ENCODE measurements around the gene HTT.

The HTT gene

GRCh38 chr4:3200423-3201090, 126.1 kb downstream of the HTT start:
- no peak for DNase-seq (ENCODE audit: low spot score)

- no peak for DNase-seq (ENCODE audit: low spot score)
Measured at GRCh38 chr4:3201718-3202702, 127.5 kb downstream of the HTT start.

DNA sequence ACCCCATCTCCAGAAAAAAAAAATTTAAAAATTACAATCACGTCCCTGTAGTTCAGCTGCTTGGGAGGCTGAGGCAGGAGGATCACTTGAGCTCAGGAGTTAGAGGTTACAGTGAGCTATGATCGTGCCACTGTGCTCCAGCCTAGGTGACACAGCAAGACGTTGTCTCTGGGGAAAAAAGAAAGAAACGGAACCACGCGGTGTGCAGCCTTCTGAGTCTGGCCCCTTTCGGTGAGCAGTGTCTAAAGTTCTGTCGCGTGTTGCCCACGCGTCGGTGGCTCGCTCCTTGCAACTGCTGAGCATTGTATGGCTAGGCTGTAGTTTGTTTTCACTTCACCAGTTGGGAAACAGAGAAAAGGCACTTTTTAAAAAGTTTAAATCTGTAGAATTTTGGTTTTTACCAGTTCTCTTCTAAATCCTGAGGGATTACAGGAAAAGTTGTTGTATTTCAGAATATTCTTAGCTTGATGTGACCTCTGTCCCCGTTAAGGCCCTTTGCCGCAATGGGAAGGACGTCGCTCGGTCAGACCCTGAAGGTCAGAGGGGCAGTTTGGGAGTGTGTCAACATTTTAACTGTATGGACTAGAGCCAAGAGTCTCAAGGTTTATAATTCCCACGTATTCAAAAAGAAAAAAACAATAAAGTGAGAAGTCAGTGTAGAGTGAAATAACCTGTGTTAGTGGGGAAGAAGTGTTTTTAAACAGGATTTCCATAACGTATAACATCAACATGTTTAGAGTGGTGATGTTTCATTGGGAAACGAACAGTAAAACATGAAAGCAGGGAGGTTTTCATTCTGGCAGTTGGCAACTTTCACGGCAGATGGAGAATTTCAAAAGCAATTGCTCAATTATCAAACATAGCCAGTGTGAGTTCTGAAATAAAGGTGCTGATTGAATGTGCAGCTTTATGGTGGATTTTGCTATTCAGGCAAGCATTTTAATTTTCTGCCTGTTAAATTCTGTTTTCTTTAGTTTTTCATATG, 128.6 kb downstream of the HTT start:
- no peak for DNase-seq (ENCODE audit: low spot score)

- DNase-seq (ENCODE audit: low spot score), result no peak
Measured at GRCh38 chr4:3203971-3204431, 129.5 kb downstream of the HTT start.

GRCh38 chr4:3205995-3206394, 131.5 kb downstream of the HTT start:
- DNase-seq (ENCODE audit: low spot score), result no peak

DNA sequence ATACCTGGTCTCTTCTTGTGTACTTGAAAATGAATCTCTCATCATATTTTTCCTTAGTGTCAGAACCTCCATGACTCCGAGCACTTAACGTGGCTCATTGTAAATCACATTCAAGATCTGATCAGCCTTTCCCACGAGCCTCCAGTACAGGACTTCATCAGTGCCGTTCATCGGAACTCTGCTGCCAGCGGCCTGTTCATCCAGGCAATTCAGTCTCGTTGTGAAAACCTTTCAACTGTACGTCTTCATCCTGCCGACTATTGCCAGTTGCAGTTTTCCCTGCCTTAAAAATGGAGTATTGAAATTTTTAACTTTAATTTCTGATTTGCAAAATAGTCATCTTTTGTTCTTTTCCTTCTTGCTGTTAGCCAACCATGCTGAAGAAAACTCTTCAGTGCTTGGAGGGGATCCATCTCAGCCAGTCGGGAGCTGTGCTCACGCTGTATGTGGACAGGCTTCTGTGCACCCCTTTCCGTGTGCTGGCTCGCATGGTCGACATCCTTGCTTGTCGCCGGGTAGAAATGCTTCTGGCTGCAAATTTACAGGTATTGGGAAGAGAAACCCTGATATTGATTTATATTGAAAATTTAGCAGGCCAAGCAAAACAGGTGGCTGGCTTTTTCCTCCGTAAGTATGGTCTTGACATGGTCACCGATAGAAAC, 132.1 kb downstream of the HTT start:
- DNase-seq (ENCODE audit: low spot score), result no peak

DNA sequence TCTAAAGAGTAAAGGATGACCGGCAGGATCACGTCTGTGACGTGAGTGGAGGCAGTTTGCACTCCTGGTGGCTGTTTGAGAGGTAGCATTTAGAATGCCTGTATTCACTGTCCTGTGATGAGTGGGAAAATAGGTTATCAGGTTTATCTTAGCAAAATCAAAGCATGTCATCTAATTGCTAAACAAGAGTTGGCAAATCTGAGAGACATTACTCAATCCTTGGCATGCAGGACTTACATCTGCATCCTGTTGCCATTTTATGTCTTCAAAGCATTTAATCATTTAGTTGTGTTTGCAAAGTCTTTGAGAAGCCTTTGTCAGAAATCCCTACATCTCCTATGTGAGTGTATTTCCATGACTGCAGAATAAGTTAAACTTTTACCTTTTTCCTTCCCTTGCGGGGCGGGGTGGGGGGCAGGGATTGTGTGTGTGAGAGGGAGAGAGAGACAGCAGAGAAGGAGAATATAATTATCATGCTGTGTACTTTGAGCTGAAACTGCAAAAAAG, 133.1 kb downstream of the HTT start:
- no peak for DNase-seq (ENCODE audit: low spot score)

- DNase-seq (ENCODE audit: low spot score), result no peak
Measured at GRCh38 chr4:3208826-3209225, 134.3 kb downstream of the HTT start.

DNA sequence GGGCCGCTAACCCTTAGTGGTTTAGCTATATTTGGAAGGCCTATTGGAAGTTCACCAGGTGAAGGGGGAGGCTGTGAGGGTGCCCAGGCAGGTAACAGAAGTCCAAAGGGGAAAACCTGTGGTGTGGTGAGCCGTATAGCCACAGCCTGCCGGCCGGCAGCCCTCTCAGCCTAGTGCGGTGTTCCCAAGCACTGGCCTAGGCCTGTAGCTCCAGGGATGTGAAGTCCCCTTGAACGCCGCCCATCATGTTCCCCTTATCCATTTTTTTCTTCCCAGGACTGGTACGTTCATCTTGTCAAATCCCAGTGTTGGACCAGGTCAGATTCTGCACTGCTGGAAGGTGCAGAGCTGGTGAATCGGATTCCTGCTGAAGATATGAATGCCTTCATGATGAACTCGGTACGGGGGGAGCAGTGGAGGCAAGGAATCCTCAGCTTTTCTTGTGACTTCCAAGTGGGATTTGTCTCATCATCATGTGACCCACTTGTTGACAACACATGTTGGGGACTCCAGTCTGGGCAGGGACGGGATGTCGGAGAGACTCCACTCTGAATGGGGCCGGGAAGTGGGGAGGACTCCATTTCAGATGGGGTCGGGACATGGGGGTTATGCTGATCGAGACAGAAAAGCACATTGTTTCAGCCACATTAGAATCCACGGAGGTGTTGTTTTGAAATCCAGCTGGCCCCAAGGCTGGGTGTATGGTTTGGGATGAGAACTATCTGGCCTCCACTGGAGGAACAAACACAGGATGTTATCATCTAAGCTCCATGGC, 135.3 kb downstream of the HTT start:
- no peak for DNase-seq (ENCODE audit: low spot score)

DNA sequence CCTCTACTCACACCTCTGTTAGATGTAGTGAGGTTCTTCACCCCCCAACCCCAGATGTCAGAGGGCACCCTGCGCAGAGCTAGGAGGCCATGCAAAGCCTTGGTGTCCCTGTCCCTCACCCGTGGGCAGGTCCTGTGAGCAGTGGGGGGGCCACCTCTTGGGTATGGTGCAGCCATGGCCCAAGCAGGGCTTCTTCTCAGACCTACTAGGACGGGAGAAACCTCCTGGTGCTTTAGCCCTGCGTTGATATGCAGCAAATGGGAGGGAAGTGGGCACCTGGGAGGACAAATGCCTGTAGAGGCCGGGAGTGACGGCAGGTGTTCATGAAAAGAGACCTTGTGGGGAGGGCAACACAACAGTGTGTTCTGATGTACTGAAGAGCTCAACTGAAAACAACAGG, 136.0 kb downstream of the HTT start:
- no peak for DNase-seq (ENCODE audit: low spot score)

GRCh38 chr4:3211866-3212265, 137.4 kb downstream of the HTT start:
- no peak for DNase-seq (ENCODE audit: low spot score)

DNA sequence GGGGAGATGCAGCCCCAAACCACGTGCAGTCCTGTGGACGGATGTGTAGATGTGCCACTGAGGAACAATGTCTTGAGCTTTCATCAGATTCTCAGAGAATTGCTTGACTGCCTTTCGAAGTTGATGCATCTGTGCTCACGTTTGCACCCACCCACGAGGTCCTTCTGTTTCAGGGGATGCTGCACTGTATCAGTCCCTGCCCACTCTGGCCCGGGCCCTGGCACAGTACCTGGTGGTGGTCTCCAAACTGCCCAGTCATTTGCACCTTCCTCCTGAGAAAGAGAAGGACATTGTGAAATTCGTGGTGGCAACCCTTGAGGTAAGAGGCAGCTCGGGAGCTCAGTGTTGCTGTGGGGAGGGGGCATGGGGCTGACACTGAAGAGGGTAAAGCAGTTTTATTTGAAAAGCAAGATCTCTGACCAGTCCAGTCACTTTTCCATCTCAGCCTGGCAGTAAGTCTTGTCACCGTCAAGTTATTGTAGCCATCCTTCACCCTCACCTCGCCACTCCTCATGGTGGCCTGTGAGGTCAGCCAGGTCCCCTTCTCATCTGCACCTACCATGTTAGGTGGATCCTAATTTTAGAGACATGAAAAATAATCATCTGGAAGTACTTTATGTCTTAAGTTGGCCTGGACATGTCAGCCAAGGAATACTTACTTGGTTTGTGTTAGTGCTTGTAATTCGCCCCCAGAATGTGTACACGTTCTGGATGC, 138.1 kb downstream of the HTT start:
- no peak for DNase-seq (ENCODE audit: low spot score)

DNA sequence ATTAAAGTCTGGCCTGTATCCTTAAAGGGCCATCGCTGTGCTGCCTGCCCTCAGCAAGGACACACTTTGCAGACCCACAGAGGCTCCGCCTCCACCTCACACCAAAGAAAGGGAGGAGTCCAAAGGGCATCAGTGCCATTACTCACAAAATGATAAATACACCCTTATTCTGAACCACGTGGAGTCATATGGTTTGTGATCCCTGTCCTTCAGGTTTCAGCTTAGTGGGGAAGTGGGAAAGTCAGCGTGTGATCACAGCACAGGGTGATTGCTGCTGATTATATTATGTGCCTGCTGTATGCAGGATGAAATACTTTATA, 138.6 kb downstream of the HTT start:
- no peak for DNase-seq (ENCODE audit: low spot score)

DNA sequence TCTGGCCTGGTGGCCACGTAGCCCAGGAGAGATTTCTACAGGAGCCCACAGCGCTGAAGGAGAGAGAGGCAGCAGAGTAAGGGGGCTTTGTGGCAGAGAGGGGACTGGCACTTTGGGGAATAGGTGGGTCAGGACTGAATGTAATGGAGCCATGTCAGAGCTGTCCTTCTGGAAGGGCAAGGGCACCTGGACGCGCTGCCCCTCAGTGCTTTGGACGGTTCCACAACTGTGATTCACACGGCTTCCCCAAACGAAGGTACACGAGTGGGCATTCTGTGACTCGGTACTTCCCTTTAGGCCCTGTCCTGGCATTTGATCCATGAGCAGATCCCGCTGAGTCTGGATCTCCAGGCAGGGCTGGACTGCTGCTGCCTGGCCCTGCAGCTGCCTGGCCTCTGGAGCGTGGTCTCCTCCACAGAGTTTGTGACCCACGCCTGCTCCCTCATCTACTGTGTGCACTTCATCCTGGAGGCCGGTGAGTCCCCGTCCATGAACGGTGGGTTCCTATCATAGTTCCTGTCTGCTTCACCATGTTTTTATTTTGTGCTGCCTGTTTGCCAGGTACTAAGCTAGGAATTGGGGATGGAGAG, 139.3 kb downstream of the HTT start:
- DNase-seq (ENCODE audit: low spot score), result no peak

- DNase-seq (ENCODE audit: low spot score), result no peak
Measured at GRCh38 chr4:3215256-3215655, 140.8 kb downstream of the HTT start.

DNA sequence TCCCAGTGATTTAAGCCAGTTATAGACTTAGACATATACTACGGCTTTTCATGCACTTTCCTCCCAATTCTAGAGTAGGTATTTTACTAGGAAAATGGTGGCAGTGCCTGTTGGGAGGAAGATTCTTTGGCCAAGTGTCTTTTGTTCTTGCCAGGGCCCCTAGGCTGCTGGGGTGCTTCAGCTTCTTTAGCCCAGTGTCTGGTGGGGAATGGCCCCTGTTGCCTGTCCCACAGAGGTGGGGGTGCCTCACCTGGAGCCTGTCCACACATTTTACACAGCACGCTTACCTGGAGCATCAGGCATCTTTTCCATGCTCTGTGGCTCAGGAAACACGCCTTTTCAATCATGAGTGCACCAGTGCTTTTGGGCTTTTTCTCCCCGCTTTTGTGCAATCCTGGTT, 141.3 kb downstream of the HTT start:
- DNase-seq (ENCODE audit: low spot score), result no peak

GRCh38 chr4:3217266-3217665, 142.8 kb downstream of the HTT start:
- no peak for DNase-seq (ENCODE audit: low spot score)

GRCh38 chr4:3217771-3218170, 143.3 kb downstream of the HTT start:
- DNase-seq (ENCODE audit: low spot score), result no peak
